GM03348 (cell line): ENCODE measurements around the gene PNKD.
"Not testable (repeated sequence)": the region's sequence is repeated elsewhere in the genome, so short reads cannot be mapped to it uniquely, and the experiment has no call there.

Source experiments
- DNase-seq: peaks from one replicate; pipeline ENCODE4 v3.0.0; 2012; ENCODE audit warnings: low spot score

The PNKD gene

DNA sequence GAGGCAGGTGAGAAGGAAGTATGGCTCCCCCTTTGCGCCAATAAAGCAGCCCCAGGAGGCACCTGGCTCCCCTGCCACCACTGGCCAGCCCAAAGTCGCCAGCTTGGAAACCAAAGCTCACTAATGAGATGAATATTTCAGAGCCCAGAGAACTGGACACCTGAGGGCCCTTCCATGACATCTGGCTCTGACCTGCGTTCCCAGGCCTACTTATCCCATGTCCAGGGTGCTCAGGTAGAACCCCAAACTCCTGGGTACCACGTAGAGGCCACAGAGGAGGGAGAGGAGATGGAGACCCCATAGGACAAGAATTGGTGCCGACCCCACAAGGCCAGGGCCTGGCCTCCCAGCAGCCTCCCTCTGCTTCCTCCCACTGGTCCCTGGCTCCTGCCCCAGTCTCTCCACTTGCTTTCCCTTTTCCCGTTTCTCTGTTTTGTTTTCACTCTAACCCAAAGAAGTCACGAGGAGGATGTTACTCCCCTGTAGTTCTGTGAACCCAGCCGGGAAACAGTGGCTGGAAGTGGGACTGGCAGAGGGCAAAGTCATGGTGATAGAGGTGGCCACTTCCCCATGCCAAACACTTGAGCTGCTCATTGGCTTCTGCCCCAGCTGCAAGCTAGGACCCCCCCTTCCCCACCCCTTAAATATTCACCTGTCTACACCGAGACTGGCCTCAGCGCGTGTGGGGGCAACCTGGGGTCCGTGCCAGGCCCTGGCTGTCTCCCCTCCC, 21.2 kb downstream of the PNKD start:
- DNase-seq: peak; percentile 51

DNA sequence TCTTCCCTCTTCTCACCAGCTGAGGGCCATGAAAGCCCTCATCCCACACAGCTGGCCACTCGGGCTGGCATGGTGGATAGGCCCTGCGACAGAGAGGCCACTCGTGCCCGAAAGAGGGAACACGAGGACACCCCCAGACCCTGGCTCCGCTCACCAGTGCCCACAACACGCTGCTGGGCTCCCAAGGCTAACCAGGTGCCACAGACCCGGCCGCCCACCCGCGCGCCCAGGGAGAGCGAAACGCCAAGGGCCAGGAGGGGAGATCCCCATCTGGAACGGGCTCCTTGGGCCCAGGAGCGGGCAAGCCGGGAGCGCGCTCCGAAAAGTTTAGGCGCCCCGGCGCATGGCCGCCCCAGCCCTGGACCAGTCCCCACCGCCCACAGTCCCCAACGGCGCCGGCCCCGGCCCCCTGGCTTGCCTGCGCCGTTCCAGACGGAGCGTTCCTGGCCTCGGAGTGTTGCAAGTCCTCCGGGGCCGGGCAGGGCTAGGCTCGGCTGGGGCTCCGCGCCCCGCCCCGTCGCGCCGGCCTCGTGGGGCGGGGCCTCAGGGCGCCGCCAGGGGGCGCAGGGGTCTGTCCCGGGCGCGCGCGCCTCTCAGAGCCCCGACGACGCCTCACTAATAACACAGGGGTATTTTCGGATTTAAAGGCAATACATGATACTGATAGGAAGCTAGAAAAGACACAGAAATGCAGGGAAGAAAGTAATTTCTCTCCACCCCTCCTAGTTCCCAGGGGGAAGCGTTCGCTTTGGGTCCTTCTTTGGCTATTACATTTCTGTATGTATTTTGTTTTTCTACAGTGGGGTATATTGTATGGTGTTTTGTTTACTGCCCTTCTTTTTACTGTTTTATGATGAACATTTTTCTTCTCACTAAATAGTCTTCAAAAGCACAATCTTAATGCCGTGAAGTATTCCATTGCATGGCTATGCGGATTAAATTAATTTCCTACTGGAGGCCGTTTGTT, 22.0 kb downstream of the PNKD start, which contains the start of gene TMBIM1:
Gene TMBIM1 (minus strand): TSS at position 456 of the 967 bp plus-strand sequence. CDS start 10,362 bp downstream, outside the sequence.
- peak; percentile 97 for DNase-seq

DNA sequence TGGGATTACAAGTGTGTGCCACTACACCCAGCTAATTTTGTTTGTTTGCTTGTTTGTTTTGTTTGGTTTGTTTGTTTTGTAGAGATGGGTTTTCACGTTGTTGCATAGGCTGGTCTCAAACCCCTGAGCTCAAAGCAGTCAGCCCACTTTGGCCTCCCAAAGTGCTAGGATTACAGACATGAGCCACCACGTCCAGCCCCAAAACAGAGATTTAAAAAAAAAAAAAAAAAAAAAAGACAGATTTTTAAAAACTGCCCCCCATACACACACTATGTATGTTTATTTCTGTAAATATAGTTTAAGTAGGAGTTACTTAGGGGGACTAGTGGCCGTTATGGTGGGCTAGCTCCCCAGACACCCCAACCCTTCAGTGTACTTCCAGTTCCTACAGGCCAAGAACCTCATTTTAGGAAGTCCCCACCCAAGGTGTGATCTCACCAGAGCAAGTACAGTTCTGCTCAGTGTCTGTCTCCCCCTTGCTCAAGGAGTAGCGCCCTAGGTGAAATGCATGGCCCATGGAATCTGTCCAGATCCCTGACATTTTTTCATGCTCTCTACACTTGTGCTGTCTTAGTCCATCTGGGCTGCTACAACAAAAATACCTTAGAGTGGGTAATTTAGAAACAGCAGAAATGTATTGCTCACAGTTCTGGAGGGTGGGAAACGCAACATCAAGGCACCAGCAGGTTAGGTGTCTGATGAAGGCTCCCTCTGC, 23.6 kb downstream of the PNKD start:
- DNase-seq: no peak

DNA sequence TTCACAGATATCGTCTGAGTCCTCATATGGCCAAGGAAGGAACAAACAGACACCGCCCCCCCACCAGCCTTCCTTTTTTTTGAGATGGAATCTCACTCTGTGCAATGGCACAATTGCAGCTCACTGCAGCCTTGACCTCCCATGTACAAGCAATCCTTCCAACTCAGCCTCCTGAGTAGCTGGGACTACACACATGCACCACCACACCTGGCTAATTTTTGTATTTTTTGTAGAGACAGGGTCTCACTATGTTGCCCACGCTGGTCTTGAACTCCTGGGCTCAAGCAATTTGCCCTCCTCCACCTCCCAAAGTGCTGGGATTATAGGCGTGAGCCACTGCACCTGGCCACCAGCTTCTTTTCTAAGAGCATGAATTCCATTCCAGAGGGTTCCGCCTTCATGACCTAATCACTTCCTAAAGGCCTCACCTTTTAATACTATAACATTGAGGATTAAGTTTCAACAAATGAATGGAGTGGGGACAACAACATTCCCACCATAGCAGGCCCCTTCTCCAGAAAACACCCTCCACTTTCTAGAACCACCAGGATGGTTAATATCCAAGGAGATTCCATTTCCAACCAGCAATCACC, 24.2 kb downstream of the PNKD start:
- no peak for DNase-seq

DNA sequence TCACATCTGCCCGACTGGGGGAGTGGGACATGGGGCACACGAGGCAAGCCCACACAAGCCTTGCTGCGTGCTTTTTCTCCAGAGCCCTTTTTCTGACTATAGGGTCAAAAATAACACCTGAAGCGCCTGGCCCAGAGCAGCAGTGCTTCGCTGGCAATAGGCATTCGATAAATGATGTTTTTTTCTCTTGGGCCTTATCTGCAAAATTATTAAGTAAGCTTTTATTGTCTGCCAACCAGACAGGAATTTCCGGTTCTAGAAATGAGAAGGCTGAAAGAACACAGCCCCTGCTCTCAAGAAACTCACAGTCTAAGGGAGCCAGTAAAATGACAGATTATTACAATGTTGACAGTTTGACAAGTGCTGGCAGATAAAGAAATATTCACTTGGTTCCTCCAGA, 24.7 kb downstream of the PNKD start:
- DNase-seq: no peak

DNA sequence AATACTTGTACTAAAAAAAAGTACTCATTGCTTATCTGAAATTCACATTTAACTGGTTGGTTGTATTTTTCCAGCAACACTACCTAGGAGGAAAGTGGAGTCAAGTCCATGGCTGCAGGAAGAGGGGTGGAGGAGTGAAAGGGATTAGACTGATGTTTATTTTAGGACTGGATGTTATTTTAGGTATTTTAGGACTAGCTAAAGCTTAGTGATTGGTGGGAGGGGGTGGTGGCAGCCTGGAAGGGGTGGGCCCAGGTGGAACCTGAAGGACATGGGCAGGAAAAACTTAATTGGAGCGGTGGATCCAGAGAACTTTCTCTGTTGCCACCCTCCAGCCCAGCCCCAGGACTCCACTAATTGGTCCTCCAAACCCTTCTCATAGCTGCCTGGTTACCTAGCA, 25.9 kb downstream of the PNKD start:
- no peak for DNase-seq

DNA sequence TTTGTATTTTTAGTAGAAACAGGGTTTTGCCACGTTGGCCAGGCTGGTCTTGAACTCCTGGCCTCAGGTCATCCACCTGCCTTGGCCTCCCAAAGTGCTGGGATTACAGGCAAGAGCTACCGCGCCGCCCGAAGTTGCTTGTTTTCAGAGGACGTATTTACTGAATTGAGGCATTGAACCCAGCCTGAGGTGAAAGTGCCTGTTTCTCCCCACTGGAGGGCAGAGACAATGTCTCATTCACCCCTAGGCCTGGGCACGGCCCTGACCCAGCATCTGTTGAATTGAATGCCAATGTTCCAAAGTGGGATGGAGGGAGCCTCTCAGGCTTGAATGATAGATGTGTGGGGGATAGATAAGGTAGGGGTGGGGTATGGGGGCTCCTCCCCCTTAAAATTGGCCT, 26.5 kb downstream of the PNKD start:
- no peak for DNase-seq

DNA sequence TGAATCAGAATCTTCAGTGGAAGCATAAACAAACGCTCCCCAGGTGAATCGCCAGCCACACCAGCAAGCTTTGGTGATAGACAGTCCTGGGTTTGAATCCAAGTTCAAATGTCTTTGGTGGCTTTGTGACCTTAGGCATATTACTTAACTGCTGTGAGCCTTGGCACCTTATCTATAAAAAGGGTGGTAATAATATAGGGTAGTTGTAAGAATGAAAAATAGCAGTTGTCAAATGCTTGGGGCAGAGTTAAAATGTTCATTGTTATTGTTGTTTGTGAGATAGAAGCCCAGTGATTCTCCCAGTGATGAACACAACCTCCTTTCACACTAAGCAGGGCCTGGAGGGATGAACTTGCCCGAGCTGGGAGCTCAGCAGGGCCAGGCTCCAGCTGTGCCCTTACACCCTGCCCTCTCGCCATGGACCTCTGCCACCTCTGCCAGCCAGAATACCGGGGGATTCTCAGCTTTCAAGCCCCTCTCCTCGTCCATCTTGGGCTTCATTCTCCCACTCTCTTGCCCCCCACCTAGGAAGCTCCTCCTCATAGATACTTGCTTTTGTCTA, 28.1 kb downstream of the PNKD start:
- DNase-seq: no peak

DNA sequence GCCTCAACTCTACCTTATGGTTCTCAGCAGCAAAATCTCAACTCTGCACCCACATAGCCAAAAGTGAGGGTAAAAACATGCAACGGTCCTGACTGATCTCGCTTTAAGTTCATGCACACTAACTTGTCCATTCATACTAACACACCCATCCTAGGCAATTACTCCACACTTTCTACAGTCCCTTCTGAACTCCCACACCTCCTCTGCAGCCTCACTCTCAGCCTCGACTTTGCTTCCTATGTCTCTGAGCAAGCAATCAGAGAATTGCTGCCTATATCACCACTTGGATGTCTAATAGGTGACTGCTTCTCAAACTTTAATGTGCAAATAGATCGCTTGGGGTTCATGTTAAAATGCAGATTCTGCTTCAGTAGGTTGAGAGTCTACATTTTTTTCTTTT, 29.8 kb downstream of the PNKD start:
- no peak for DNase-seq

DNA sequence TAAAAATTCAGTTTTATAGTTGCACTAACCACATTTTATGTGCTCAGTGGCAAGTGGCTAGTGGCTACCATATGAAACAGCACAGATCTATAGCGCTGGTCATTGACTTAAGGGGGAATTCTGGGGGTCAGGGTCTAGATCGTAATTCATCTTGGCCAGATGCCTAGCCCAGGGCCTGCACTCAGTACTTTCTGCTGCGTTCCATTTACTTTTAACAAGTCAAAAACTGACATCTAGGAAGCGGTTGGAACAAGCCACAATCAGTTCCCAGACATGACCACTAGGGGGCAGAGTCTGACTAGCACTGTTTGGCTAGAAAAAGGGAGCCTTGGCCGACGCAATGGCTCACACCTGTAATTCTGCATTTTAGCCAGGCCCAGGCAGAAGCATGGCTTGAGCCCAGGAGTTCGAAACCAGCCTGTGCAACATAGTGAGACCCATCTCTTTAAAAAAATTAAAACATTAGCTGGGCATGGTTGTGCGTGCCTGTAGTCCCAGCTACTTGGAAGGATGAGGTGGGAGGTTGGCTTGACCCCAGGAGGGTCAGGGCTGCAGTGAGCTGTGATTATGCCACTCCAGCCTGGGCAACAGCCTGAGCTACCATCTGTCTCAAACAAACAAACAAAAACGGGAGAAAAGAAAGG, 31.0 kb downstream of the PNKD start:
- DNase-seq: peak; percentile 77

DNA sequence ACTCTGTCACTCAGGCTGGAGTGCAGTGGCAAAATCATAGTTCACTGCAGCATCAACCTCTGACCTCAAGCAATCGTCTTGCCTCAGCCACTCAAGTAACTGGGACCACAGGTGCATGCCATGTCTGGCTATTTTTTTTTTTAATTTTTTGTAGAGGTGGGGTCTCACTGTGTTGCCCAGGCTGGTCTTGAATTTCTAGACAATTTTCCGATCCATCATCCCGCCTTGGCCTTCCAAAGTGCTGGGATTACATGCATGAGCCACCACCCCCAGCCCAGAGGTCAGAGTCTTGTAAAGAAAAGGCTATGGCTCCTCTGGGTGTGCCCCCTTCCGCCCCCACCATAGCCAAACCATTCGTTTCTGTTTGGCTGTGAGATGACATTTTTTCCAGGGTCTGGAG, 35.1 kb downstream of the PNKD start:
- no peak for DNase-seq

DNA sequence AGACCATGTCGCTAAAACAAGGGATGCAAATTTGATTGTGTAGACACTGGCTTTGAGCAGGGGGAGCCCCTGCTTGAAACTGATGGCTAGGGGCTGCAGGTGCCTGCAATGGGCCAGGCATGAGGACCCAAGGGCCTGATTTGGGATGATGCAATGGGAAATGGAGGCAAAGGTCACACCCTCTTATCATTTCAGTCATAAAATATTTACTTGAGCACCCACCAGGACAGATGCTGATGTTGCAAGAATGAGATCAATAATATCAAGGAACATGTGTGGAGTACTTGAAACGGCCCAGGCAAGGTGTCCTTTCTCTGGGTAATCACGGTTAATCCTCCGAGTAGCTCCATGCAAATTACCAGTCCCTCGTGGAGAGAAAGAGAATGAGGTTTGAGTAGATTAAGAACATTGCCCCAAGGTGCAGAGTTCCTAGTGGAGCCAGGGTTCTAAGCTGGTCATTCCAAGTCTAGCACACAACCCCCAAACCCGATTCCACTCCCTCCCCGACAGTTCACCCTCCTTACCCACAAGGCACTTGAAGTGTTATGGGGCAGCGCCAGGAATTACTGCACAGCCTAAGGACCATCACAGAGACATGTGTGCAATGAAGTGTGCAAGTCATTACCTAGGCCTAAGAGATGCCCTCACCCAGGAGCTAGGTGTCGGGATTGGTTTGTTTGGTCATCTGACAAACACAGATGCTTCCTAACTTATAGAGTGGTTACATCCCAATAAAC, 36.0 kb downstream of the PNKD start:
- no peak for DNase-seq

DNA sequence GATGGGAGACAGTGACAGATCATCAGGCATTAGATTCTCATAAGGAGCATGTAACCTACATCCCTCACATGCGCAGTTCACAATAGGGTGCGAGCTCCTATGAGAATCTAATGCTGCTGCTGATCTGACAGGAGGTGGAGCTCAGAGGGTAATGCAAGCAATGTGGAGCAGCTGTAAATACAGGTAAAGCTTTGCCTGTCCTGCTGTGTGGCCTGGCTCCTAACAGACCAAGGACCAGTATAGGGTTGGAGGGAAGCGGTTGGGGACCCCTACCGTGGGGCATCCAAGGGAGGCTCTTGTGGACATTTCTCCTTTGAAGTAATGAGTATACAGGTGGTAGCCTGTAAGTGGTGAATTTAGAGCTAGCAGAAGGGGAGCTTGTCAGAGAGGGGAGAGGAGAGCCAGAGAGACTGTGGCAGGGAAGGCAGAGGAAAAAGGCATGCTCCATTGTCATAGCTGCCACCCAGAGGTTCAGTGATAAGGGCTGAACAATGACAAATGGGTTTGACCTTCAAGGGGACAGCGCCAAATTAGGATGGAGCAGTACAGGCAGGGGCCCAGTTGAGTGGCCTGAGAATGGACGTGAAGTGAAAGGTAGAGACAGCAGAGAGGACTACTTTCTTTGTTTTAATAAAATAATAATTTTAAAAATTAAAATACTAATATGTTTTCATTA, 37.2 kb downstream of the PNKD start:
- DNase-seq: no peak

DNA sequence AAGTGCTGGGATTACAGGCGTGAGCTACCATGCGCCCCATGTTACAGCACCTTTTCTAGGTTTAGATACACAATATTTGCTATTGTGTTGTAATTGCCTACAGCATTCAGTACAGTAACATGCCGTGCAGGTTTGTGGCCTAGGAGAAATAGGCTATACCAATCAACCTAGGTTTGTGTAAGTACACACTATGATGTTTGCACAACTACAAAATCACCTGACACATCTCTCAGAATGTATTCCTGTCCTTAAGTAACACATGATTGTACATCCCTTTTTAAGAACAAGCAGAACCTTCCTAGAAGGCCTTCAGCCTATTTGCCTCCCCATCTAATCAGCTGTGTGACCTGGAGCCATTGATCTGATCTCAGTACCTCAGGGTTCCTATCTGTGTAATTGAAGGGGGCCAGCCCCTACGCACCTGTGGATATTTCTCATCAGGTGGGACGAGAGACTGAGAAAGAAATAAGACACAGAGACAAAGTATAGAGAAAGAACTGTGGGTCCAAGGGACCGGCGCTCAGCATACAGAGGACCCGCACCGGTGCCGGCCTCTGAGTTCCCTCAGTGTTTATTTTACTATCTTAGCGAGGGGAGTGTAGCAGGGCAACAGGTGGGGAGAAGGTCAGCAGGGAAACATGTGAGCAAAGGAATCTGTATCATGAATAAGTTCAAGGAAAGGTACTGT, 40.7 kb downstream of the PNKD start:
- DNase-seq: no peak

DNA sequence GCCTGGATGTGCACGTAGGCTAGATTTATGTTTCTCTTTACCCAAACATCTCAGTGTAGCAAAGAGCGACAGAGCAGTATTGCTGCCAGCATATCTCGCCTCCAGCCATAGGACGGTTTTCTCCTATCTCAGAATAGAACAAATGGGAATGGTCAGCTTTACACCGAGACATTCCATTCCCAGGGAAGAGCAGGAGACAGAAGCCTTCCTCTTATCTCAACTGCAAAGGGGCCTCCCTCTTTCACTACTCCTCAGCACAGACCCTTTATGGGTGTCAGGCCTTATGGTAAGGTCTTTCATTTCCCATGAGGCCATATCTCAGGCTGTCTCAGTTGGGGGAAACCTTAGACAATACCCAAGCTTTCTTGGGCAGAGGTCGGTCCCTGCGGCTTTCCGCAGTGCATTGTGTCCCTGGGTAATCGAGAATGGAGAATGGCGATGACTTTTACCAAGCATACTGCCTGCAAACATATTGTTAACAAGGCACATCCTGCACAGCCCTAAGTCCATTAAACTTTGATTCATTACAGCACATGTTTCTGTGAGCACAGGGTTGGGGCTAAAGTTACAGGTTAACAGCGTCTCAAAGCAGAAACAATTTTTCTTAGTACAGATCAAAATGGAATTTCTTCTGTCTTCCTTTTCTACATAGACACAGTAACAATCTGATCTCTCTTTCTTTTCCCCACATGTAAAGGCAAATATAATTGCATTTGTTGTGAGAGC, 41.4 kb downstream of the PNKD start:
- DNase-seq: not testable (repeated sequence)

DNA sequence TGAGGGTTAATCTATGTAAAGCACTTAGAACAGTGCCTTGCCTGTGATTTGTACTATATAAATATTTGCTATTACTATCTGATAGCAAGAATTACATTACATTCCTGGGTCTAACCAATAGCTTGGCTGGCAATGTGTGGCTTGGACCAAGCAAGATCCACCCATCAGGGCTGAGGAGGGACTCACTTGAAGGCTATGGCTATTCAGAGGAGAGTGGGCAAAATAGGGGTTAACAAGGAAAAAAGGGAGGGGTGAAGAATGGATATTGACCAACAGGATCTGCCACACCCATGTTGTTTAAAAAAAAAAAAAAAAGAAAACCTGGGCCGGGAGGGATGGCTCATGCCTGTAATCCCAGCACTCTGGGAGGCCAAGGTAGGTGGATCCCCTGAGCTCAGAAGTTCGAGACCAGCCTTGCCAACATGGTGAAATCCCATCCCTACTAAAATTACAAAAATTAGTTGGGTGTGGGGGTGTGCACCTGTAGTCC, 42.0 kb downstream of the PNKD start:
- DNase-seq: no peak

DNA sequence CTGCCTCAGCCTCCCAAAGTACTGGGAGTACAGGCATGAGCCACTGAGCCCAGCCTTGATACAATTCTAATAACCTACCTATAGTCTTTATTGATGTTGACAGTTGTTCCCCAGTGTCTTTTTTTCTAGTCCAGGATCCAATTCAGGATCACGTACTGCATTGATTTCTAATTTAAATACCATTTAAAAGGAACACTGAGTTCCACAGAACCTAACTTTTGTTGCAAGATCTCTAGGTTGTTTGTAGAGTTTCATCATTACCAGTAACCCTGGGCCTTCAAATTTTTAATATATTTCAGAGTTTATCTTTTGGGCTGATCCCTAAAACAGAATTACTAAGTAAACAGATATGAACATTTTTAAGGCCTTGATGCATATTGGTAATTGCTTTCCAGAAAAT, 43.0 kb downstream of the PNKD start:
- DNase-seq: no peak

DNA sequence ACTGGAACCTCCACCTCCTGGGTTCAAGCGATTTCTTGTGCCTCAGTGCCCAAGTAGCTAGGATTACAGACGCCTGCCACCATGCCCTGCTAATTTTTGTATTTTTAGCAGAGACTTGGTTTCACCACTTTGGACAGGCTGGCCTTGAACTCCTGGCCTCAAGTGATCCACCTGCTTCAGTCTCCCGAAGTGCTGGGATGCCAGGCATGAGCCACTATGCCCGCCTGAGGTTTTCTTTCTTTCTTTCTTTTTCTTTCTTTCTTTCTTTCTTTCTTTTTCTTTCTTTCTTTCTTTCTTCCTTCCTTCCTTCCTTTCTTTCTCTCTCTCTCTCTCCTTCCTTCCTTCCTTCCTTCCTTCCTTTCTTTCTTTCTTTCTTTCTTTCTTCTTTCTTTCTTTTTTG, 44.4 kb downstream of the PNKD start:
- not testable (repeated sequence) for DNase-seq
